Skeletal muscle tissue (tissue), 4 donors: Measurements from ENCODE around the gene LHX2. TPM values are rescaled to one million over a fixed set of nuclear protein-coding genes. Genes with fewer than 3 reads are reported as not detected.

Experiments
- H3K27ac ChIP-seq: one replicate; pipeline ENCODE4 v1.7.0; 2013; ENCODE audit warnings: mild to moderate bottlenecking, low read depth, low read length, inconsistent platforms
- H3K27me3 ChIP-seq, 3 donors: one replicate each; pipeline ENCODE4 v1.7.0; 2013; ENCODE audit warnings: low read length in 3 of 3; ENCODE audit not compliant: control insufficient read depth in 3 of 3, insufficient read depth in 3 of 3
- H3K36me3 ChIP-seq, 3 donors: one replicate each; pipeline ENCODE4 v1.7.0; 2013; ENCODE audit warnings: low read length in 3 of 3; ENCODE audit not compliant: control insufficient read depth in 3 of 3, insufficient read depth in 3 of 3
- H3K4me1 ChIP-seq, 3 donors: one replicate each; pipeline ENCODE4 v1.7.0; 2013; ENCODE audit warnings: low read length in 3 of 3, mild to moderate bottlenecking in 3 of 3; ENCODE audit not compliant: control insufficient read depth in 3 of 3, insufficient read depth in 3 of 3
- H3K4me3 ChIP-seq, 3 donors: one replicate each; pipeline ENCODE4 v1.7.0; 2013; ENCODE audit warnings: low read length in 3 of 3
- H3K9ac ChIP-seq, 3 donors: one replicate each; pipeline ENCODE4 v1.7.0; 2013; ENCODE audit warnings: low read length in 3 of 3, mild to moderate bottlenecking in 3 of 3, moderate library complexity in 2 of 3, low read depth in 1 of 3
- H3K9me3 ChIP-seq, 3 donors: one replicate each; pipeline ENCODE4 v1.7.0; 2013; ENCODE audit warnings: low read length in 3 of 3; ENCODE audit not compliant: control insufficient read depth in 3 of 3
- total RNA-seq: library from RNA; depleted of rRNA; stranded (reverse); fragments of >200 nt; gene quantifications from one replicate; pipeline ENCODE4 v1.2.3, GENCODE V29; 2014
- donor health status: Osteomylitis.

Gene LHX2
- total RNA-seq, 1 donor from 2014 or later = under 0.01 TPM

GRCh38 chr9:124006448-124007361 lies 4.9 kb upstream of the LHX2 start:
- no peak overlapping the region for H3K4me3 ChIP-seq
- peaks cover 13 to 19% (median 16%) of the 10 kb centered on the region in 3 donors for H3K4me1 ChIP-seq
- H3K36me3 ChIP-seq = no peaks in the 10 kb centered on the region
- peaks cover 86 to 94% (median 93%) of the 10 kb centered on the region in 3 donors for H3K27me3 ChIP-seq
- no peaks in the 10 kb centered on the region for H3K9me3 ChIP-seq
- no peak overlapping the region for H3K9ac ChIP-seq
- no peak overlapping the region for H3K27ac ChIP-seq

- Histone ChIP-seq H3K4me1 (peaks cover 13 to 21% (median 17%) of the 10 kb centered on the region in 3 donors), H3K4me3 (peak overlapping the region in 2 of 3 donors; percentile 35 to 46)
These were observed 3.8 kb upstream of the LHX2 start for GRCh38 chr9:124007565-124008302.

GRCh38 chr9:124008303-124008693 lies 3.3 kb upstream of the LHX2 start:
- peaks cover 13 to 21% (median 19%) of the 10 kb centered on the region in 3 donors for H3K4me1 ChIP-seq
- H3K4me3 ChIP-seq = peak overlapping the region in 2 of 3 donors; percentile 35 to 46
- H3K9me3 ChIP-seq = no peaks in the 10 kb centered on the region
- no peaks in the 10 kb centered on the region for H3K36me3 ChIP-seq
- H3K9ac ChIP-seq = peak overlapping the region in 1 of 3 donors; percentile 8
- H3K27me3 ChIP-seq = peaks cover 89 to 95% (median 90%) of the 10 kb centered on the region in 3 donors
- H3K27ac ChIP-seq = no peak overlapping the region

More at GRCh38 chr9:124007565-124008302, 3.8 kb upstream of the LHX2 start:
- Histone ChIP-seq H3K27me3 (peaks cover 88 to 93% (median 89%) of the 10 kb centered on the region in 3 donors), H3K36me3 (no peaks in the 10 kb centered on the region), H3K9ac (peak overlapping the region in 1 of 3 donors; percentile 8), H3K9me3 (no peaks in the 10 kb centered on the region), H3K27ac (no peak overlapping the region)

GRCh38 chr9:124008694-124009530 lies 2.7 kb upstream of the LHX2 start:
- Histone ChIP-seq H3K27ac (no peak overlapping the region), H3K9me3 (no peaks in the 10 kb centered on the region), H3K4me1 (peaks cover 13 to 23% (median 19%) of the 10 kb centered on the region in 3 donors), H3K27me3 (peaks cover 89 to 95% (median 92%) of the 10 kb centered on the region in 3 donors), H3K4me3 (peak overlapping the region in 2 of 3 donors; percentile 29 to 46), H3K9ac (no peak overlapping the region), H3K36me3 (no peaks in the 10 kb centered on the region)

- no peak overlapping the region for H3K27ac ChIP-seq
- peaks cover 13 to 23% (median 19%) of the 10 kb centered on the region in 3 donors for H3K4me1 ChIP-seq
- peaks cover 88 to 90% (median 90%) of the 10 kb centered on the region in 3 donors for H3K27me3 ChIP-seq
- no peaks in the 10 kb centered on the region for H3K9me3 ChIP-seq
- H3K36me3 ChIP-seq = no peaks in the 10 kb centered on the region
- no peak overlapping the region for H3K4me3 ChIP-seq
- H3K9ac ChIP-seq = no peak overlapping the region
These were observed 1.9 kb upstream of the LHX2 start for GRCh38 chr9:124009531-124010217.

- no peak overlapping the region for H3K9ac ChIP-seq
- no peaks in the 10 kb centered on the region for H3K9me3 ChIP-seq
- H3K27ac ChIP-seq = no peak overlapping the region
- H3K36me3 ChIP-seq = no peaks in the 10 kb centered on the region
- H3K4me3 ChIP-seq = no peak overlapping the region
- peaks cover 88 to 91% (median 90%) of the 10 kb centered on the region in 3 donors for H3K27me3 ChIP-seq
- peaks cover 13 to 23% (median 19%) of the 10 kb centered on the region in 3 donors for H3K4me1 ChIP-seq
These were observed 1.3 kb upstream of the LHX2 start for GRCh38 chr9:124010303-124010664.

GRCh38 chr9:124010665-124011321 lies 775 bp upstream of the LHX2 start:
- Histone ChIP-seq H3K9me3 (no peaks in the 10 kb centered on the region), H3K9ac (no peak overlapping the region), H3K4me3 (peak overlapping the region; percentile 3 to 30 (median 27)), H3K27me3 (peaks cover 87 to 91% (median 90%) of the 10 kb centered on the region in 3 donors), H3K36me3 (no peaks in the 10 kb centered on the region), H3K4me1 (peaks cover 13 to 23% (median 19%) of the 10 kb centered on the region in 3 donors), H3K27ac (no peak overlapping the region)

GRCh38 chr9:124012368-124013301 lies 1.1 kb downstream of the LHX2 start:
- Histone ChIP-seq H3K36me3 (no peaks in the 10 kb centered on the region), H3K9me3 (no peaks in the 10 kb centered on the region), H3K4me3 (peak overlapping the region in 1 of 3 donors; percentile 20), H3K27me3 (peaks cover 84 to 89% (median 88%) of the 10 kb centered on the region in 3 donors), H3K9ac (no peak overlapping the region), H3K27ac (no peak overlapping the region), H3K4me1 (peaks cover 13 to 24% (median 23%) of the 10 kb centered on the region in 3 donors)
